Middle frontal gyrus (tissue), 1 donor: ENCODE measurements around the gene PRSS38.
"Not testable (repeated sequence)": the region's sequence is repeated elsewhere in the genome, so short reads cannot be mapped to it uniquely, and the experiment has no call there.

Experiments used
- DNase-seq: peaks from one replicate; pipeline ENCODE4 v3.0.0-alpha.2; 2015; ENCODE audit warnings: low spot score; ENCODE audit errors: extremely low spot score

The PRSS38 gene

GRCh38 chr1:227844320-227845146 is 29.1 kb downstream of the PRSS38 start:
- no peak for DNase-seq

- DNase-seq = no peak
Measured at GRCh38 chr1:227845147-227845458, 29.6 kb downstream of the PRSS38 start.

GRCh38 chr1:227845519-227845918 is 30.0 kb downstream of the PRSS38 start:
- no peak for DNase-seq

- no peak for DNase-seq
Measured at GRCh38 chr1:227846265-227846858, 30.9 kb downstream of the PRSS38 start.

GRCh38 chr1:227847046-227847445 is 31.6 kb downstream of the PRSS38 start:
- DNase-seq = not testable (repeated sequence)

- DNase-seq = no peak
Measured at GRCh38 chr1:227848430-227848932, 33.0 kb downstream of the PRSS38 start.

- no peak for DNase-seq
Measured at GRCh38 chr1:227849251-227849650, 33.8 kb downstream of the PRSS38 start.

- no peak for DNase-seq
Measured at GRCh38 chr1:227854189-227854588, 38.7 kb downstream of the PRSS38 start.

- no peak for DNase-seq
Measured at GRCh38 chr1:227855687-227856086, 40.2 kb downstream of the PRSS38 start.

- DNase-seq = no peak
Measured at GRCh38 chr1:227856147-227856858, 40.8 kb downstream of the PRSS38 start.

- no peak for DNase-seq
Measured at GRCh38 chr1:227864882-227865281, 49.4 kb downstream of the PRSS38 start.

- no peak for DNase-seq
Measured at GRCh38 chr1:227869279-227869842, 53.9 kb downstream of the PRSS38 start.

- no peak for DNase-seq
Measured at GRCh38 chr1:227869851-227870305, 54.4 kb downstream of the PRSS38 start.

- no peak for DNase-seq
Measured at GRCh38 chr1:227870366-227870765, 54.9 kb downstream of the PRSS38 start.

- not testable (repeated sequence) for DNase-seq
Measured at GRCh38 chr1:227871892-227872291, 56.4 kb downstream of the PRSS38 start.

GRCh38 chr1:227877810-227878209 is 62.3 kb downstream of the PRSS38 start:
- not testable (repeated sequence) for DNase-seq

- no peak for DNase-seq
Measured at GRCh38 chr1:227880342-227880924, 65.0 kb downstream of the PRSS38 start.

- no peak for DNase-seq
Measured at GRCh38 chr1:227883073-227883520, 67.6 kb downstream of the PRSS38 start.

- DNase-seq = no peak
Measured at GRCh38 chr1:227883641-227884301, 68.3 kb downstream of the PRSS38 start.

- no peak for DNase-seq
Measured at GRCh38 chr1:227884370-227885134, 69.1 kb downstream of the PRSS38 start.
